PFSK-1 (cell line): Measurements from ENCODE around the gene IL17B.

Experiments
- FOXP2 ChIP-seq: optimal IDR thresholded peaks from 2 replicates; pipeline ENCODE3; 2011; ENCODE audit warnings: borderline replicate concordance, control low read depth, inconsistent platforms; ENCODE audit not compliant: insufficient read depth; ENCODE audit errors: extremely low read length, extremely low read depth
- POLR2AphosphoS5 ChIP-seq: IDR thresholded peaks from 2 replicates; pipeline ENCODE4 v1.6.1; 2012; ENCODE audit warnings: low read depth, mild to moderate bottlenecking, control low read depth, low read length, moderate library complexity
- REST ChIP-seq, 2 experiments: IDR thresholded peaks; 2 replicates each; pipeline versions ENCODE4 v1.6.1 to v1.8.0; 2011 to 2012; ENCODE audit warnings: low read depth in 2 of 2, low read length in 2 of 2, control low read depth in 1 of 2, inconsistent platforms in 1 of 2, mild to moderate bottlenecking in 1 of 2, moderate library complexity in 1 of 2; ENCODE audit not compliant: insufficient read depth in 1 of 2
- SIN3A ChIP-seq: IDR thresholded peaks from 2 replicates; pipeline ENCODE4 v1.6.1; 2012; ENCODE audit warnings: mild to moderate bottlenecking, low read length, moderate library complexity, borderline replicate concordance; ENCODE audit not compliant: insufficient read depth
- TAF1 ChIP-seq: IDR thresholded peaks from 2 replicates; pipeline ENCODE4 v1.6.1; 2012; ENCODE audit warnings: low read length, control low read depth, borderline replicate concordance; ENCODE audit not compliant: insufficient read depth

DNA sequence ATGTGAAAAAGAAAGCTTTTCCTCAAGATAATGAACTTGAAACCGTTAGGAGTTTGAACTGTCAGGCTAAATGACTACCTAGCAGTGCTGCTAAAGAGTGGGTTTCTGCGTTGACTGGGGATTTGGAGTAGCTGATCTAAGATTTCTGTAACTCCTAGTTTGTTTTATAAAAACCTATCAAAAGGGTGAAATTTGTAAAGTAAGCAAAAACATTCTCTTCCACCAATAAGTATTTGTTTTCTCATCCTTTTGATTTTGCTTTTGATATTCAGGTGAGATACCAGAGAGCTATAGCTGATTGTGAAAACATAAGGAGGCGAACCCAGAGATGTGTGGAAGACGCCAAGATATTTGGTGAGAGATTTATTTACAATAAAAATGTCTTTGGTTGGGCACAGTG, 29.7 kb downstream of the IL17B start:
- TF ChIP-seq POLR2AphosphoS5 (no peak), FOXP2 (no peak), REST (IDR thresholded peaks at IDR 0.05; ENCODE audit: insufficient read depth in 1 of 2, low read depth in 2 of 2, low read length in 2 of 2) (no peak), TAF1 (no peak), SIN3A (no peak)
